Measurements from ENCODE around the gene ZWINT.

The ZWINT gene

GRCh38 chr10:56360967-56361612, at the start of gene ZWINT:
Gene ZWINT (minus strand): TSS chr10:56361259. CDS start chr10:56361236, 23 bp downstream.
- DNase-seq (ENCODE audit: low spot score), result peak; percentile 100

- no peak for DNase-seq (ENCODE audit: low spot score)
Measured at GRCh38 chr10:56383806-56384205, 22.7 kb upstream of the ZWINT start.

- DNase-seq (ENCODE audit: low spot score), result no peak
Measured at GRCh38 chr10:56370217-56371113, 9.4 kb upstream of the ZWINT start.

- no peak for DNase-seq (ENCODE audit: low spot score)
Measured at GRCh38 chr10:56360583-56360966, 484 bp downstream of the ZWINT start.

GRCh38 chr10:56359837-56360236, 1.2 kb downstream of the ZWINT start:
- no peak for DNase-seq (ENCODE audit: low spot score)

- no peak for DNase-seq (ENCODE audit: low spot score)
Measured at GRCh38 chr10:56357018-56357417, 4.0 kb downstream of the ZWINT start.

GRCh38 chr10:56351909-56352630, 9.0 kb downstream of the ZWINT start:
- DNase-seq (ENCODE audit: low spot score), result no peak

- DNase-seq (ENCODE audit: low spot score), result no peak
Measured at GRCh38 chr10:56349611-56350010, 11.4 kb downstream of the ZWINT start.

GRCh38 chr10:56348101-56348500, 13.0 kb downstream of the ZWINT start:
- DNase-seq (ENCODE audit: low spot score), result no peak

GRCh38 chr10:56346845-56347415, 14.1 kb downstream of the ZWINT start:
- DNase-seq (ENCODE audit: low spot score), result no peak

GRCh38 chr10:56341612-56342011, 19.4 kb downstream of the ZWINT start:
- no peak for DNase-seq (ENCODE audit: low spot score)

GRCh38 chr10:56329961-56330360, 31.1 kb downstream of the ZWINT start:
- no peak for DNase-seq (ENCODE audit: low spot score)

GRCh38 chr10:56327118-56327517, 33.9 kb downstream of the ZWINT start:
- no peak for DNase-seq (ENCODE audit: low spot score)

- DNase-seq (ENCODE audit: low spot score), result no peak
Measured at GRCh38 chr10:56319386-56319785, 41.7 kb downstream of the ZWINT start.

GRCh38 chr10:56318816-56319215, 42.2 kb downstream of the ZWINT start:
- no peak for DNase-seq (ENCODE audit: low spot score)

- no peak for DNase-seq (ENCODE audit: low spot score)
Measured at GRCh38 chr10:56317603-56318002, 43.5 kb downstream of the ZWINT start.

- DNase-seq (ENCODE audit: low spot score), result no peak
Measured at GRCh38 chr10:56316603-56317002, 44.5 kb downstream of the ZWINT start.

All from D341Med (cell line).